ENCODE data around the gene ITPA.

DNA sequence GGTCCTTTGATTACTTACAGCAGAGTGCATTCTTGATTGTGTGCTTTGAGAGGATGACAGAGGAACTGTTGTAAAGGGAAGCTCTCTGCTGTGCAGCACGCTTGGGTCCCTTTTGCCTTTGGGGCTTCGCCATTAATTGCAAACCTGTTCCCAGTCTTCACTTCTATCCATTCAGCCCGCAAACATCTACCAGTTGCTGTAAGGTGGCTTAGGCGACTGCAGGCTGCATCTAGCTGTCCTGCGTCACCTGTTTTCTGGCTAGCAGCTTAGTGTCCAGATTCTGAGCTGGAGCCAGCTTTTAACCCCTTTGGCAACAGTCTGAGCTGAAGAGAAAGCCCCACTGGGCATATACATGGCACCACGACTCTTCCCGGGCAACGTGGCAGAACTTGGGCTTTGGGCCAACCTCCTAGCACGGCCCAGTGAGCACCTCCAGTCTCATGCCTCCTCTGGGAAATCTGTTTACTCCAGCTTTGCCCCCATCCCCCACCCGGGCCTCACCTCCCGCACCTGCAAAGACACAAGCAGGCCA, 47.2 kb upstream of the ITPA start:
- TF ChIP-seq, protein P1, sequence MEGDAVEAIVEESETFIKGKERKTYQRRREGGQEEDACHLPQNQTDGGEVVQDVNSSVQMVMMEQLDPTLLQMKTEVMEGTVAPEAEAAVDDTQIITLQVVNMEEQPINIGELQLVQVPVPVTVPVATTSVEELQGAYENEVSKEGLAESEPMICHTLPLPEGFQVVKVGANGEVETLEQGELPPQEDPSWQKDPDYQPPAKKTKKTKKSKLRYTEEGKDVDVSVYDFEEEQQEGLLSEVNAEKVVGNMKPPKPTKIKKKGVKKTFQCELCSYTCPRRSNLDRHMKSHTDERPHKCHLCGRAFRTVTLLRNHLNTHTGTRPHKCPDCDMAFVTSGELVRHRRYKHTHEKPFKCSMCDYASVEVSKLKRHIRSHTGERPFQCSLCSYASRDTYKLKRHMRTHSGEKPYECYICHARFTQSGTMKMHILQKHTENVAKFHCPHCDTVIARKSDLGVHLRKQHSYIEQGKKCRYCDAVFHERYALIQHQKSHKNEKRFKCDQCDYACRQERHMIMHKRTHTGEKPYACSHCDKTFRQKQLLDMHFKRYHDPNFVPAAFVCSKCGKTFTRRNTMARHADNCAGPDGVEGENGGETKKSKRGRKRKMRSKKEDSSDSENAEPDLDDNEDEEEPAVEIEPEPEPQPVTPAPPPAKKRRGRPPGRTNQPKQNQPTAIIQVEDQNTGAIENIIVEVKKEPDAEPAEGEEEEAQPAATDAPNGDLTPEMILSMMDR (IDR thresholded peaks at IDR 0.05), result no peak
- TF ChIP-seq POLR2AphosphoS5 (IDR thresholded peaks at IDR 0.05), result no peak
